GM12892 (cell line): Measurements from ENCODE around the gene SLC6A6.

Source experiments
- POLR2A ChIP-seq: IDR thresholded peaks from 2 replicates; pipeline ENCODE4 v1.6.1; 2011; ENCODE audit warnings: low read depth, low read length, control low read depth
- POLR2AphosphoS5 ChIP-seq: IDR thresholded peaks from 2 replicates; pipeline ENCODE4 v1.6.1; 2011; ENCODE audit warnings: low read depth, low read length, control low read depth
- TAF1 ChIP-seq: IDR thresholded peaks from 2 replicates; pipeline ENCODE4 v1.6.1; 2011; ENCODE audit warnings: low read depth, mild to moderate bottlenecking, control low read depth, low read length, borderline replicate concordance

- TF ChIP-seq POLR2AphosphoS5 (no peak), POLR2A (no peak), TAF1 (no peak)
Observed at GRCh38 chr3:14388201-14388600, 14.2 kb upstream of the SLC6A6 start.
